IMR-90 (cell line): ENCODE measurements around the gene ZNF468. TPM values are rescaled to one million over a fixed set of nuclear protein-coding genes. Genes with fewer than 3 reads are reported as not detected.

Experiments used
- ATAC-seq: fragments of 200-7000 bp; cut with Tn5 transposase; 2 replicates; pipeline ENCODE4 v1.9.1; 2020; ENCODE audit warnings: low read depth, mild to moderate bottlenecking, moderate library complexity
- BruUV-seq: library from RNA; stranded (reverse); fragments of 400-500 nt; replicated peaks from 2 replicates; lab custom pipeline; 2021; lab: Mats Ljungman, UMichigan
- CTCF ChIA-PET: fragments of 300-600 bp; formaldehyde crosslinking; extraction: SDS; loops from one replicate; lab custom pipeline; 2021; ENCODE audit warnings: antibody characterized with exemption; lab: Yijun Ruan, JAX
- POLR2A ChIA-PET: fragments of 300-600 bp; sonication (Branson Sonifier 250); formaldehyde crosslinking; loops from one replicate; lab custom pipeline; 2022; ENCODE audit warnings: antibody characterized with exemption; ENCODE audit not compliant: unreplicated experiment; lab: Charles Lee
- DNase-seq: peaks from one replicate; pipeline ENCODE4 v3.0.0; 2013
- H2AFZ ChIP-seq: replicated peaks from 2 replicates; pipeline ENCODE3; 2013; ENCODE audit warnings: low read length, mild to moderate bottlenecking; ENCODE audit not compliant: poor library complexity
- H2AK5ac ChIP-seq: 2 replicates; pipeline ENCODE4 v1.6.1; 2013; ENCODE audit warnings: low read depth, low read length, inconsistent platforms
- H2AK9ac ChIP-seq: replicated peaks from 2 replicates; pipeline ENCODE3; 2013; ENCODE audit warnings: mild to moderate bottlenecking, low read depth, low read length, moderate library complexity; ENCODE audit not compliant: poor library complexity
- H2BK120ac ChIP-seq: 2 replicates; pipeline ENCODE4 v1.6.1; 2013; ENCODE audit warnings: low read depth, low read length, inconsistent platforms
- H2BK15ac ChIP-seq: 3 replicates; pipeline ENCODE4 v1.6.1; 2013; ENCODE audit warnings: low read depth, low read length, inconsistent platforms
- H2BK20ac ChIP-seq: 2 replicates; pipeline ENCODE4 v1.6.1; 2013; ENCODE audit warnings: low read depth, mild to moderate bottlenecking, inconsistent platforms, low read length, moderate library complexity
- H2BK5ac ChIP-seq: 2 replicates; pipeline ENCODE4 v1.6.1; 2013; ENCODE audit warnings: mild to moderate bottlenecking, low read depth, low read length, inconsistent platforms; ENCODE audit not compliant: poor library complexity, severe bottlenecking
- H3K14ac ChIP-seq: replicated peaks from 2 replicates; pipeline ENCODE4 v1.6.1; 2013; ENCODE audit warnings: low read depth, low read length, inconsistent platforms
- H3K18ac ChIP-seq: 2 replicates; pipeline ENCODE4 v1.6.1; 2013; ENCODE audit warnings: low read depth, low read length, control low read depth
- H3K23ac ChIP-seq: 2 replicates; pipeline ENCODE4 v1.6.1; 2013; ENCODE audit warnings: low read depth, low read length, inconsistent platforms
- H3K27ac ChIP-seq: 2 replicates; pipeline ENCODE4 v1.5.1; 2013; ENCODE audit warnings: mild to moderate bottlenecking, control low read depth, low read length; ENCODE audit not compliant: insufficient read depth
- H3K27me3 ChIP-seq: 2 replicates; pipeline ENCODE4 v1.6.1; 2013; ENCODE audit warnings: low read length; ENCODE audit not compliant: control insufficient read depth, insufficient read depth
- H3K36me3 ChIP-seq: 2 replicates; pipeline ENCODE4 v1.6.1; 2013; ENCODE audit warnings: low read length, mixed read lengths; ENCODE audit not compliant: control insufficient read depth, insufficient read depth
- H3K4ac ChIP-seq: 2 replicates; pipeline ENCODE4 v1.6.1; 2013; ENCODE audit warnings: low read depth, low read length, inconsistent platforms
- H3K4me1 ChIP-seq: 2 replicates; pipeline ENCODE4 v1.6.1; 2013; ENCODE audit warnings: low read length, mixed read lengths; ENCODE audit not compliant: control insufficient read depth, insufficient read depth
- H3K4me2 ChIP-seq: 2 replicates; pipeline ENCODE4 v1.6.1; 2013; ENCODE audit warnings: low read depth, mild to moderate bottlenecking, control low read depth, low read length, moderate library complexity
- H3K4me3 ChIP-seq: 2 replicates; pipeline ENCODE4 v1.5.1; 2013; ENCODE audit warnings: low read depth, mild to moderate bottlenecking, control low read depth, low read length, moderate library complexity; ENCODE audit not compliant: insufficient read depth
- H3K56ac ChIP-seq: 2 replicates; pipeline ENCODE4 v1.6.1; 2013; ENCODE audit warnings: low read length, inconsistent platforms; ENCODE audit not compliant: insufficient read depth; ENCODE audit errors: extremely low read depth
- H3K79me1 ChIP-seq, 2 experiments: 2 replicates each; pipeline ENCODE4 v1.6.1; 2013; ENCODE audit warnings: low read length in 2 of 2, inconsistent platforms in 1 of 2, low read depth in 1 of 2
- H3K9ac ChIP-seq: 2 replicates; pipeline ENCODE4 v1.6.1; 2013; ENCODE audit warnings: low read depth, low read length, control low read depth
- H3K9me1 ChIP-seq: 2 replicates; pipeline ENCODE4 v1.6.1; 2013; ENCODE audit warnings: low read length, inconsistent platforms; ENCODE audit not compliant: insufficient read depth
- H3K9me3 ChIP-seq: 2 replicates; pipeline ENCODE4 v1.6.1; 2013; ENCODE audit warnings: low read length; ENCODE audit not compliant: control insufficient read depth, insufficient read depth
- H4K20me1 ChIP-seq: 2 replicates; pipeline ENCODE4 v1.6.1; 2013; ENCODE audit warnings: low read length, inconsistent platforms; ENCODE audit not compliant: insufficient read depth
- H4K5ac ChIP-seq: 2 replicates; pipeline ENCODE4 v1.6.1; 2013; ENCODE audit warnings: mild to moderate bottlenecking, low read depth, low read length, control low read depth
- H4K8ac ChIP-seq, 2 experiments: 2 replicates each; pipeline ENCODE4 v1.6.1; 2013; ENCODE audit warnings: low read depth in 2 of 2, low read length in 2 of 2, control low read depth in 1 of 2, inconsistent platforms in 1 of 2
- H4K91ac ChIP-seq: 2 replicates; pipeline ENCODE4 v1.6.1; 2013; ENCODE audit warnings: low read depth, low read length, inconsistent platforms; ENCODE audit not compliant: insufficient read depth
- BHLHE40 ChIP-seq: fragments of 150-350 bp; IDR thresholded peaks from 2 replicates; pipeline ENCODE4 v1.6.1; 2016; ENCODE audit warnings: mild to moderate bottlenecking, low read depth, low read length
- CHD1 ChIP-seq: IDR thresholded peaks from 2 replicates; pipeline ENCODE4 v1.6.1; 2012; ENCODE audit warnings: low read depth, low read length, improper control_type of control experiment
- FOS ChIP-seq: fragments of 150-350 bp; IDR thresholded peaks from 2 replicates; pipeline ENCODE4 v1.6.1; 2016; ENCODE audit warnings: low read depth, low read length
- MAFK ChIP-seq: IDR thresholded peaks from 2 replicates; pipeline ENCODE4 v1.6.1; 2012; ENCODE audit warnings: low read depth, low read length, improper control_type of control experiment
- MAZ ChIP-seq: IDR thresholded peaks from 2 replicates; pipeline ENCODE4 v1.6.1; 2012; ENCODE audit warnings: low read depth, mild to moderate bottlenecking, low read length, improper control_type of control experiment, moderate library complexity, borderline replicate concordance
- NFE2L2 ChIP-seq: fragments of 150-350 bp; IDR thresholded peaks from 2 replicates; pipeline ENCODE4 v1.6.1; 2016; ENCODE audit warnings: low read depth, mild to moderate bottlenecking, low read length
- POLR2A ChIP-seq: IDR thresholded peaks from 2 replicates; pipeline ENCODE4 v1.6.1; 2012; ENCODE audit warnings: mild to moderate bottlenecking, low read depth, low read length
- RAD21 ChIP-seq: IDR thresholded peaks from 2 replicates; pipeline ENCODE4 v1.6.1; 2012; ENCODE audit warnings: low read length, improper control_type of control experiment
- RCOR1 ChIP-seq: IDR thresholded peaks from 2 replicates; pipeline ENCODE4 v1.6.1; 2012; ENCODE audit warnings: mild to moderate bottlenecking, low read length, improper control_type of control experiment; ENCODE audit not compliant: insufficient replicate concordance
- SMC3 ChIP-seq: fragments of 150-350 bp; IDR thresholded peaks from 2 replicates; pipeline ENCODE4 v1.6.1; 2016; ENCODE audit warnings: low read depth, mild to moderate bottlenecking, antibody characterized with exemption, low read length, moderate library complexity
- USF2 ChIP-seq: fragments of 150-350 bp; IDR thresholded peaks from 2 replicates; pipeline ENCODE4 v1.6.1; 2017; ENCODE audit warnings: mild to moderate bottlenecking, antibody characterized with exemption, low read length, low read depth
- WGBS, 2 experiments: methylation state at CpG; one replicate each; pipeline versions ENCODE4 v1.1.5 to v1.1.7; 2013; ENCODE audit warnings: missing lambda C conversion rate in 2 of 2; ENCODE audit not compliant: insufficient read length in 1 of 2; ENCODE audit errors: extremely low coverage in 2 of 2; 5-methylcytosine and 5-hydroxymethylcytosine counted together
- dilution Hi-C: fragments of 300-500 bp; cut with HindIII; formaldehyde crosslinking; loops from one replicate; pipeline ENCODE4 v1.14.3; 2018; ENCODE audit warnings: low sequenced_read_pairs; ENCODE audit not compliant: unreplicated experiment
- in situ Hi-C: fragments of 300-500 bp; cut with MboI; formaldehyde crosslinking; loops from 3 replicates; pipeline ENCODE4 v1.14.3; 2019; ENCODE audit warnings: low sequenced_read_pairs, inconsistent platforms, mixed read lengths
- intact Hi-C: fragments of 100-400 bp; cut with micrococcal nuclease; formaldehyde crosslinking; loops from 2 replicates; pipeline ENCODE4 v1.10.0; 2022
- polyA plus RNA-seq, 3 experiments: library from polyadenylated mRNA; depleted of rRNA; stranded (reverse); fragments of >200 nt; gene quantifications; 2 replicates each; pipeline ENCODE4 v1.2.3, GENCODE V29; 2012; ENCODE audit warnings: low replicate concordance in 1 of 3
- total RNA-seq: library from RNA; depleted of rRNA; stranded (reverse); fragments of >200 nt; gene quantifications from 2 replicates; pipeline ENCODE4 v1.2.3, GENCODE V29; 2012
- TF ChIP-seq, protein P1 (sequence below): fragments of 150-350 bp; IDR thresholded peaks from 2 replicates; pipeline ENCODE4 v1.6.1; 2016; ENCODE audit warnings: low read depth, mild to moderate bottlenecking, low read length, moderate library complexity, borderline replicate concordance
- TF ChIP-seq, protein P2 (sequence below): conservative IDR thresholded peaks from 2 replicates; pipeline ENCODE4 v1.5.1; 2012; ENCODE audit warnings: mild to moderate bottlenecking, low read depth, low read length, improper control_type of control experiment

Gene ZNF468
- total and polyA plus RNA-seq, 2 of the 4 experiments (the other 2 are of a cell fraction): 6.2 to 20.1 TPM

DNA sequence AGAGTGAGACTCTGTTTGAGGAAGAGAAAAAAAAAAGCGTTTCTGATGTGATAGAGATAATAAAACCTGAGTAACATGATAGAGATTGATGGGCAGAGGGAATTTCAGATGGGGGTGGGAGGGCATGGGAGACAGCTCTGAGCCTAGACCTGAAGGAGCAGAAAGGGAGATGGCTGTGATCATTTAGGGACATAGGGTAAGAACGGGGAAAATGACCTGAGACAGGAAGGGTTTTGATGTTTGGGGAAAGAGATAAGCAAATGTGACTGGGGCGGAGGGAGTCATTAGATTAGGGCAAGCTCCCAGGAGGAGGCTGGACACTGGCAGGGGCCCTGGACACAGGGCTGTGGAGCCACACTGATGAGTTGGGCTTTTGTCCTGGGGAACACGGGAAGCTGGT, 33.9 kb upstream of the ZNF468 start:
- ATAC-seq (no peak), DNase-seq (no peak)
- in situ Hi-C loops (no loop called here), intact Hi-C loops (no loop called here), dilution Hi-C loops (no loop called here)
- no peak overlapping the region for H4K91ac ChIP-seq
- no TSS peak for BruUV-seq
- no peak overlapping the region for H3K4me2 ChIP-seq
- ChIA-PET CTCF (no interaction called here), POLR2A (no interaction called here)
- H3K9me1 ChIP-seq: no peaks in the 10 kb centered on the region
- no peaks in the 10 kb centered on the region for H3K9me3 ChIP-seq
- no peak overlapping the region for H2AK9ac ChIP-seq
- H3K4me1 ChIP-seq: 0 out of 2 replicates have a peak, but pooled peaks cover under 1% of the 10 kb centered on the region
- H2BK120ac ChIP-seq: no peak overlapping the region
- no peak overlapping the region for H3K27ac ChIP-seq
- no peak overlapping the region for H3K4me3 ChIP-seq
- no peak overlapping the region for H2BK20ac ChIP-seq
- no peaks in the 10 kb centered on the region for H3K27me3 ChIP-seq
- H2BK5ac ChIP-seq: no peak overlapping the region
- H3K79me1 ChIP-seq: peaks cover 2 to 12% of the 10 kb centered on the region in 2 experiments
- no peak overlapping the region for H2AK5ac ChIP-seq
- H3K4ac ChIP-seq: no peak overlapping the region
- no peaks in the 10 kb centered on the region for H4K20me1 ChIP-seq
- no peak overlapping the region for H3K9ac ChIP-seq
- peaks cover 28% of the 10 kb centered on the region for H3K36me3 ChIP-seq
- H4K8ac ChIP-seq: no peak overlapping the region
- WGBS, 2 experiments: 29% methylated on average over 2 of the region's 4 CpGs; no CpG with 5 or more reads in 1 of the 2 experiments
- H3K23ac ChIP-seq: no peak overlapping the region
- H3K56ac ChIP-seq: no peak overlapping the region
- no peak overlapping the region for H2BK15ac ChIP-seq
- no peak overlapping the region for H4K5ac ChIP-seq
- H2AFZ ChIP-seq: no peak overlapping the region
- TF ChIP-seq, protein P1, sequence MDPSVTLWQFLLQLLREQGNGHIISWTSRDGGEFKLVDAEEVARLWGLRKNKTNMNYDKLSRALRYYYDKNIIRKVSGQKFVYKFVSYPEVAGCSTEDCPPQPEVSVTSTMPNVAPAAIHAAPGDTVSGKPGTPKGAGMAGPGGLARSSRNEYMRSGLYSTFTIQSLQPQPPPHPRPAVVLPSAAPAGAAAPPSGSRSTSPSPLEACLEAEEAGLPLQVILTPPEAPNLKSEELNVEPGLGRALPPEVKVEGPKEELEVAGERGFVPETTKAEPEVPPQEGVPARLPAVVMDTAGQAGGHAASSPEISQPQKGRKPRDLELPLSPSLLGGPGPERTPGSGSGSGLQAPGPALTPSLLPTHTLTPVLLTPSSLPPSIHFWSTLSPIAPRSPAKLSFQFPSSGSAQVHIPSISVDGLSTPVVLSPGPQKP: no peak
- TF ChIP-seq FOS (no peak), NFE2L2 (no peak), CHD1 (no peak), POLR2A (no peak), MAZ (no peak), RCOR1 (no peak), BHLHE40 (no peak), MAFK (no peak), RAD21 (no peak), USF2 (no peak), SMC3 (no peak)
- TF ChIP-seq, protein P2, sequence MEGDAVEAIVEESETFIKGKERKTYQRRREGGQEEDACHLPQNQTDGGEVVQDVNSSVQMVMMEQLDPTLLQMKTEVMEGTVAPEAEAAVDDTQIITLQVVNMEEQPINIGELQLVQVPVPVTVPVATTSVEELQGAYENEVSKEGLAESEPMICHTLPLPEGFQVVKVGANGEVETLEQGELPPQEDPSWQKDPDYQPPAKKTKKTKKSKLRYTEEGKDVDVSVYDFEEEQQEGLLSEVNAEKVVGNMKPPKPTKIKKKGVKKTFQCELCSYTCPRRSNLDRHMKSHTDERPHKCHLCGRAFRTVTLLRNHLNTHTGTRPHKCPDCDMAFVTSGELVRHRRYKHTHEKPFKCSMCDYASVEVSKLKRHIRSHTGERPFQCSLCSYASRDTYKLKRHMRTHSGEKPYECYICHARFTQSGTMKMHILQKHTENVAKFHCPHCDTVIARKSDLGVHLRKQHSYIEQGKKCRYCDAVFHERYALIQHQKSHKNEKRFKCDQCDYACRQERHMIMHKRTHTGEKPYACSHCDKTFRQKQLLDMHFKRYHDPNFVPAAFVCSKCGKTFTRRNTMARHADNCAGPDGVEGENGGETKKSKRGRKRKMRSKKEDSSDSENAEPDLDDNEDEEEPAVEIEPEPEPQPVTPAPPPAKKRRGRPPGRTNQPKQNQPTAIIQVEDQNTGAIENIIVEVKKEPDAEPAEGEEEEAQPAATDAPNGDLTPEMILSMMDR: no peak
- H3K14ac ChIP-seq: no peak overlapping the region
- no peak overlapping the region for H3K18ac ChIP-seq
